Activated T-helper 17 cell treated with anti-CD3 and anti-CD28 coated beads, Interleukin-2, amount 50 U/mL, for 72 hours (primary cell): ENCODE measurements around the gene ASTN1. TPM values are rescaled to one million over a fixed set of nuclear protein-coding genes. Genes with fewer than 3 reads are reported as not detected.

ENCODE experiments used
- ATAC-seq: fragments of 150-1000 bp; cut with Tn5 transposase; replicated peaks from 2 replicates; pipeline ENCODE4 v1.10.0; 2021; ENCODE audit warnings: mild to moderate bottlenecking, moderate library complexity
- H3K27ac Mint-ChIP-seq: one replicate; pipeline ENCODE4 v1.8.0; 2022; ENCODE audit warnings: mixed read lengths
- H3K27me3 Mint-ChIP-seq: one replicate; pipeline ENCODE4 v1.8.0; 2022; ENCODE audit warnings: mixed read lengths
- H3K36me3 Mint-ChIP-seq: one replicate; pipeline ENCODE4 v1.8.0; 2022; ENCODE audit warnings: low read depth, mild to moderate bottlenecking, mixed read lengths
- H3K4me1 Mint-ChIP-seq: one replicate; pipeline ENCODE4 v1.8.0; 2022; ENCODE audit warnings: mixed read lengths
- H3K4me3 Mint-ChIP-seq: one replicate; pipeline ENCODE4 v1.8.0; 2022; ENCODE audit warnings: mild to moderate bottlenecking, mixed read lengths
- H3K9me3 Mint-ChIP-seq: one replicate; pipeline ENCODE4 v1.8.0; 2022; ENCODE audit warnings: mixed read lengths
- total RNA-seq, 2 donors: library from RNA; stranded (reverse); gene quantifications; one replicate each; pipeline ENCODE4 v1.2.3, GENCODE V29; 2022

ASTN1 gene
- total RNA-seq, 2 donors from 2014 or later, result not detected

- H3K27ac Mint-ChIP-seq, result no peak overlapping the region
- H3K9me3 Mint-ChIP-seq, result no peaks in the 10 kb centered on the region
- H3K27me3 Mint-ChIP-seq, result peaks cover 4% of the 10 kb centered on the region
- H3K4me1 Mint-ChIP-seq, result peaks cover 5% of the 10 kb centered on the region
- H3K36me3 Mint-ChIP-seq, result no peaks in the 10 kb centered on the region
- no peak for ATAC-seq
- H3K4me3 Mint-ChIP-seq, result no peak overlapping the region
Observed at GRCh38 chr1:176897350-176898236, 266.9 kb downstream of the ASTN1 start.

- Mint-ChIP-seq H3K9me3 (no peaks in the 10 kb centered on the region), H3K27me3 (peaks cover 4% of the 10 kb centered on the region), H3K4me3 (no peak overlapping the region), H3K4me1 (peaks cover 5% of the 10 kb centered on the region), H3K27ac (no peak overlapping the region), H3K36me3 (no peaks in the 10 kb centered on the region)
- ATAC-seq, result no peak
Observed at GRCh38 chr1:176896216-176896615, 268.3 kb downstream of the ASTN1 start.

DNA sequence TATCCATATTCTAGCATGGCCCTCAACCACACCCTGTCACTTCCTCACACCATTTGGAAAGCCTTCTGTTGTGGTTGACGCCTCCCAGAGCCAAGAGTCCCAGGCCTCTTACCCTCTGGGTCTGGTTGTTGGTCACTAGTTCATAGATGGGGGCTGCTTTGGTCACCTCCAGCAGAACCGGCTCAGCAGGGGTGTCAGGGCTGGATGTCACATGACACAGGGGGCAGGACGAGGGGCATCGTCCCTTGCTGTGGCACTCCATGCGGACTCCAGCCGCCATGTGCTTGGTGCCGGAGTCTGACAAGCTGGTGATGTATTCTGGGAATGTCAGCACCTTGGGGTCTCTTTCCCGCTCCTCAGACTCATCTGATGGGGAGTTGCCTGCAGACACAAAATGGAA is 270.1 kb downstream of the ASTN1 start:
- Mint-ChIP-seq H3K4me3 (no peak overlapping the region), H3K27ac (no peak overlapping the region), H3K9me3 (no peaks in the 10 kb centered on the region), H3K27me3 (peaks cover 4% of the 10 kb centered on the region), H3K4me1 (peaks cover 5% of the 10 kb centered on the region), H3K36me3 (no peaks in the 10 kb centered on the region)
- no peak for ATAC-seq

DNA sequence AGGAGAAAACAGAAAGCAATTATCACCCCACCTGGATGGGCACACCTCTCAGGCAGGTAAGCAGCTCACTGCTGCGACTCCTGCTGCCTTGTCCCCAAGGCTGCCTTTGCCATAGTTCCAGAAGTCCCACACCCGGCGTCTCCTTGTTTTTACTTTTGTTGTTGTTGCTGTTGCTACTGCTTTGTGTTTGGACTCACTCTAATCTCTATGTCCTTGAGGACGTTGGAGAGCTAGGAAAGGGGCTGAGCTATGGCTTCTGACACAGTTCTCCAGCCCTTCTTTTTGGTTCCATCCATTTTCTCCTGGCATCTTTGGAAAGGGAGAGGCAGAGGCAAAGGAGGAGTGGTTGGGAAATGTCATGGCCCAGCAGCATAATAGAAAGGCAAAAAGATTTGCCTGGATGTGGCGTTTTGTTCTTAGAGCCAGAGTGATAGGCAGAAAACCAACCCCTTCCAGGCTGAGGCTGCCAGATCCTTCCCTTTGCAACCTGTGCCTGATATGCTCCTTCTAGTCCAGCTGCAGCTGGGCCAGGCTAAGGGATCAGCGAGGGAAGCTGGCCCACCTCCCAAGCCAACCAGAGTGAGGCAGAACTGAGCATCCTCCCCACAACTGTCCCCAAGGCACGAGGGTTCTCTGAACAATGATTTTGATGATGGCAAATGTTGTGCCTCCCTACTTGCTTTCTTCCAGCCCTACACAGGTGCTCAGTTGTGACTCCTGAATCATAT is 270.7 kb downstream of the ASTN1 start:
- Mint-ChIP-seq H3K27ac (no peak overlapping the region), H3K36me3 (no peaks in the 10 kb centered on the region), H3K9me3 (no peaks in the 10 kb centered on the region), H3K4me1 (peaks cover 5% of the 10 kb centered on the region), H3K4me3 (no peak overlapping the region), H3K27me3 (peaks cover 4% of the 10 kb centered on the region)
- no peak for ATAC-seq

DNA sequence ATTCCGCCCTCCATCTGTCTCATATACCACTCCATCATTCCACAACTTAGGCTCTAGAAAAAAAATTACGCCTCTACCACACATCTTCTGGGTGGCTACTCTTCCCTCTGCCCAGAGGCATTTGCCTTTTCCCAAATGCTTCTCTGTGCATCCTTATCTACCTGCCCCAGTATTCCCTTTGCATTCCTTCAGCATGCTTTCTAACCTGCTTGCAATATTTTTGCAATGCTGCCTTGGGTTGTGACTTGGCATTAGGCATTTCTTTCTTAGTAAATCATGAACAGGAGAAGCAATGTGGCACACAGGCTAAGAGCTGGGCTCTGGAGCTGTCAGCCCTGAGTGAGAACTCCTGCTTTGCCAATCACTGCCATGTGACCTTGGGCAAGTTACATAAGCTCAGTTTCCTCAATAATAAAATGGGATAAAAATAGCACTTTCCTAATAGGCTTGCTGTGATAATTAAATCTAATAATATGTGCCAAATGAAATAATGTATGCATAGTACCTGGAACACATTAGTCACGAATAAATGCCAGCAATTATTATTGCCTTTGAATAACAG is 276.0 kb downstream of the ASTN1 start:
- Mint-ChIP-seq H3K27ac (no peak overlapping the region), H3K27me3 (peaks cover 11% of the 10 kb centered on the region), H3K4me3 (no peak overlapping the region), H3K4me1 (no peaks in the 10 kb centered on the region), H3K9me3 (peaks cover 3% of the 10 kb centered on the region), H3K36me3 (no peaks in the 10 kb centered on the region)
- ATAC-seq, result no peak

- H3K27ac Mint-ChIP-seq, result no peak overlapping the region
- H3K9me3 Mint-ChIP-seq, result peaks cover 3% of the 10 kb centered on the region
- H3K27me3 Mint-ChIP-seq, result peaks cover 11% of the 10 kb centered on the region
- no peak for ATAC-seq
- no peaks in the 10 kb centered on the region for H3K4me1 Mint-ChIP-seq
- H3K4me3 Mint-ChIP-seq, result no peak overlapping the region
- H3K36me3 Mint-ChIP-seq, result no peaks in the 10 kb centered on the region
Observed at GRCh38 chr1:176885751-176886150, 278.8 kb downstream of the ASTN1 start.

DNA sequence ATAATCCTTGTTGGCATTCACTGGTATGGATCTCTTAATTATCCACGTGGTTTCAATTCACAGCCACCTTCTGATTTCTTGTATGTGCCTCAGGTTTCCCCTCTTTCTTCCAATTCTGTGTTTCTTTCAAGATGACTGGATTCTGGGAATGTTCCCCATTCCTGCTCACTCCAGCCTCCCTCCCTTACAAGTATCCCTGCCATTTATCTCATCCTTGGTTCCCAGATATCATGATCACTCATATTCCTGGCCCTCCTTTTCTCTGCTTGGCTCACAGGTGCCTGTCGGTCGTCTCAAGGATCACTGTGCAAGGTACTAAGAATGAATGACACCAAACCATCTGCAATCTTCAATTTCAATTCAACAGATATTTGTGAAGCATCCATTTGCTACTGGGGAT is 279.2 kb downstream of the ASTN1 start:
- no peak overlapping the region for H3K27ac Mint-ChIP-seq
- no peak for ATAC-seq

GRCh38 chr1:176884911-176885310 is 279.6 kb downstream of the ASTN1 start:
- Mint-ChIP-seq H3K27me3 (peaks cover 11% of the 10 kb centered on the region), H3K4me1 (no peaks in the 10 kb centered on the region), H3K27ac (no peak overlapping the region), H3K36me3 (no peaks in the 10 kb centered on the region), H3K4me3 (no peak overlapping the region), H3K9me3 (peaks cover 3% of the 10 kb centered on the region)
- no peak for ATAC-seq

More for the DNA sequence above, 279.2 kb downstream of the ASTN1 start:
- H3K4me3 Mint-ChIP-seq, result no peak overlapping the region
- H3K36me3 Mint-ChIP-seq, result no peaks in the 10 kb centered on the region
- no peaks in the 10 kb centered on the region for H3K4me1 Mint-ChIP-seq
- peaks cover 11% of the 10 kb centered on the region for H3K27me3 Mint-ChIP-seq
- H3K9me3 Mint-ChIP-seq, result peaks cover 3% of the 10 kb centered on the region

GRCh38 chr1:176884286-176884685 is 280.2 kb downstream of the ASTN1 start:
- peaks cover 11% of the 10 kb centered on the region for H3K27me3 Mint-ChIP-seq
- H3K9me3 Mint-ChIP-seq, result peaks cover 3% of the 10 kb centered on the region
- no peak for ATAC-seq
- no peak overlapping the region for H3K4me3 Mint-ChIP-seq
- H3K27ac Mint-ChIP-seq, result no peak overlapping the region
- H3K36me3 Mint-ChIP-seq, result no peaks in the 10 kb centered on the region
- H3K4me1 Mint-ChIP-seq, result no peaks in the 10 kb centered on the region

DNA sequence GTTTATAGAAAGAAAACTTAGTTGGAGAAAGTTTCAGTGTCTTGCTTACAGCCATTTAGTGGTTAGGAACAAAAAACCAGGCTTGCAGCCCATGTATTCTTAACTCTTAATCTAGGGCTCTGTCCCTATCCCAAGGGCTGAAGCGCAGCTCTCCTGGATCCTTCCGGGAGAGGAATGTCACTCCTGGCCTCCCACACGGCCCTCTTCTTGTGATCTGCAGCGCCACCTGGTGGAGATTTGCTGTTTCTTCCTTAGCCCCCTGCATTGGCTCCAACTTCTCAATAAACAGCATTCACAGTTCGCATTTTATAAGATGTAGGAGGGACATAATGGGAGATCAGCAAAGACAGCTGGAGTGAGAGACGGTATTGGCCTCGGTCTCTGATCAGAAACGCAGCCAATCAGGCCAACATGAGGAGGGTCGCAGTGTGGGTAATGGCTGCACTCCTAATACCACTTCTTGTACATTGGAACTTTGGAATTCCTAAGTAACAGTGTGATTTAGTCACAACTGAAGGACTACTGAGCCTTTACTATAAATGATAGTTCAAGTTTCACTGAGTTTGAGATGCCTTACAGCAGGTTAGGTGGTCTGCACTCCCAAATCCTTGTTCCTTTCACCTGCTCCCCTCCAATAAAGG is 283.4 kb downstream of the ASTN1 start:
- no peak for ATAC-seq
- H3K4me3 Mint-ChIP-seq, result no peak overlapping the region

GRCh38 chr1:176879784-176880620 is 284.5 kb downstream of the ASTN1 start:
- peaks cover under 1% of the 10 kb centered on the region for H3K27me3 Mint-ChIP-seq
- H3K9me3 Mint-ChIP-seq, result no peaks in the 10 kb centered on the region
- H3K4me3 Mint-ChIP-seq, result no peak overlapping the region
- no peak overlapping the region for H3K27ac Mint-ChIP-seq
- no peaks in the 10 kb centered on the region for H3K36me3 Mint-ChIP-seq
- no peaks in the 10 kb centered on the region for H3K4me1 Mint-ChIP-seq
- no peak for ATAC-seq

More for the DNA sequence above, 283.4 kb downstream of the ASTN1 start:
- H3K9me3 Mint-ChIP-seq, result no peaks in the 10 kb centered on the region
- no peaks in the 10 kb centered on the region for H3K36me3 Mint-ChIP-seq
- no peak overlapping the region for H3K27ac Mint-ChIP-seq
- H3K4me1 Mint-ChIP-seq, result no peaks in the 10 kb centered on the region
- H3K27me3 Mint-ChIP-seq, result peaks cover 5% of the 10 kb centered on the region

DNA sequence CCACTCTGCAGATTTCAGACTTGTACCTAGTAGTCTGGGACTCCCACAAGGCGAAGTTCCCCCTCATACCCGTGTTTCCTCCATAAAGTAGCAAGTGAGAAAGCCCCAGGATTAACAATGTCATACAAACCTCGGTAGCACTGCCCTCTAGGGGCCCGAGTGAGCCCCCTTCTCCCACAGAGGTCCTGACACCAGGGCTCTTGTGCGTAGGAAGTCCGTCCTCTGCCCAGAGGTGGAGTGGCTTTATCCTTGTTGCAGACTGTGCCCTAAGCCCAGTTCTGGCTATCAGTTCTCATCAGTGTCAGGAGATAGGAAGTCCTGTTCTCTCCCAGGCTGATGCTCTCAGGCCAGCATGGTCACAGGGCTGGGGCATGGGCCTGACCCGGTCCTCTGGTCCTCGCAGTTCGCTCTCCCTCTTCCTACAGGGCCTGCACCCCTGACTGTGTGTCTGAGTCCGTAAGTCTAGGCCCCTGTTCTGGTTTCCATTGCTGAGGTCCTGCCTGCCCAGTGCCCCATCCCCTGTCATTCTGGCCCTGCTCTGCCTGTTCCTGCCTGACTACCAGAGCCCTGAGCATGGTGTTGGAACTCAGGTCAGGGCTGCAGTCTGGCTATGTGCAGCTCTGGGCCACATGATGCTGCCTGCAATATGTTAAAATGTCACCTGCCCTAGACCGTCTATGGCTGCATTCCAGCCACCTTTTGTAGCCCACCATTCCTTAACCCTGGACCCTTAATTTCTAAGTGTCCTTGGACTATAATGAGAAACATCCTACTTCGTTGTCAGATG is 285.6 kb downstream of the ASTN1 start:
- ATAC-seq, result no peak
- no peaks in the 10 kb centered on the region for H3K36me3 Mint-ChIP-seq

GRCh38 chr1:176877557-176877956 is 287.0 kb downstream of the ASTN1 start:
- Mint-ChIP-seq H3K4me3 (no peak overlapping the region), H3K4me1 (no peaks in the 10 kb centered on the region), H3K27ac (no peak overlapping the region), H3K27me3 (peaks cover 3% of the 10 kb centered on the region), H3K36me3 (no peaks in the 10 kb centered on the region), H3K9me3 (peaks cover 4% of the 10 kb centered on the region)
- no peak for ATAC-seq

More for the DNA sequence above, 285.6 kb downstream of the ASTN1 start:
- H3K27ac Mint-ChIP-seq, result no peak overlapping the region
- H3K4me1 Mint-ChIP-seq, result no peaks in the 10 kb centered on the region
- no peaks in the 10 kb centered on the region for H3K9me3 Mint-ChIP-seq
- no peak overlapping the region for H3K4me3 Mint-ChIP-seq
- no peaks in the 10 kb centered on the region for H3K27me3 Mint-ChIP-seq
